ENCODE data around the gene BNIP2. TPM values are rescaled to one million over a fixed set of nuclear protein-coding genes. Genes with fewer than 3 reads are reported as not detected.
A peak's percentile ranks its signal among the peaks of the same experiment; 100 is the strongest.
"Not testable (repeated sequence)": the region's sequence is repeated elsewhere in the genome, so short reads cannot be mapped to it uniquely, and the experiment has no call there.

The BNIP2 gene, protein sequence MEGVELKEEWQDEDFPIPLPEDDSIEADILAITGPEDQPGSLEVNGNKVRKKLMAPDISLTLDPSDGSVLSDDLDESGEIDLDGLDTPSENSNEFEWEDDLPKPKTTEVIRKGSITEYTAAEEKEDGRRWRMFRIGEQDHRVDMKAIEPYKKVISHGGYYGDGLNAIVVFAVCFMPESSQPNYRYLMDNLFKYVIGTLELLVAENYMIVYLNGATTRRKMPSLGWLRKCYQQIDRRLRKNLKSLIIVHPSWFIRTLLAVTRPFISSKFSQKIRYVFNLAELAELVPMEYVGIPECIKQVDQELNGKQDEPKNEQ
- 38.0 and 66.2 TPM in 2 replicates for total RNA-seq (2014; rRNA removed; shearing (Covaris generic))

GRCh38 chr15:59688782-59689625 is at the start of gene BNIP2:
Gene BNIP2, minus strand, starts transcription at chr15:59689320. Its CDS starts 6,863 bp downstream, at chr15:59682457.
- DNase-seq (ENCODE audit: low spot score): peak; percentile 96
- in situ Hi-C loops (cut with HindIII; ENCODE audit: low sequenced_read_pairs): no loop called here

- in situ Hi-C loops (cut with HindIII; ENCODE audit: low sequenced_read_pairs): no loop called here
- DNase-seq (ENCODE audit: low spot score): no peak
Observed at GRCh38 chr15:59738676-59739075, 49.6 kb upstream of the BNIP2 start.

DNA sequence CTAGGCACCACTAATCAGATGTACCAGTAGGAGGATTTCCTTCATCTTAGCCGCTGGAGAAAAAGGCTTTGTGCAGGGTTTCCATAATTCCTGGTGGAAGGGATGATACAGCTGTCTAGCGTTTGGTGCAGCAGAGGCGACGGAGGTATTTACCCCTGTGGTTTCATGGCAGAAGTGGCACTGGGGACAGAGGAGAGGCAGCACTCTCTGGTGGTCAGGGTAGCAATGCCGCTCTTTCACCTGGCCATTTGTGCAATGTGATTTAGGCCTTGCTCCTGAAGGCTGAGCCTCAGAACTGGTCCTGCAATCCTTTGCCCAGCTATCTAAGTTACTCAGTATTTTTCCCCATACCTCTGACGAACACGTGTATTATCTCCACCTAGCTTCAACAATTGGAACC is 47.1 kb upstream of the BNIP2 start:
- in situ Hi-C loops (cut with HindIII; ENCODE audit: low sequenced_read_pairs): no loop called here
- DNase-seq (ENCODE audit: low spot score): no peak

DNA sequence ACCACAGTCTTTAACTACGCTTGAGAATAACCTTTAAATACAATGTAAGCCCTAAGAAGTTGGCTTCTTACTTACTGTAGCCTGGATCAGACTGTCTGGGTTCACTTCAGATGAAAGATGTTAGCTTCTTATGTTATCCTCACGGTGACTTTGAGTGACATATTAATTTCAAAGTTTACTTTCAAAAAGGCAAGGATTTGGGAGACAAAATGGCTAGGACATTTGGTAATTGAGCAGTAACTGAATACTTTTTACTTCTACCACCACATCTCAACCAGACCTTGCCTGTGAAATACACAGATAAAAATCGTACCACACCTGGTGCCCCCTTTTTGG is 36.0 kb upstream of the BNIP2 start:
- DNase-seq (ENCODE audit: low spot score): no peak
- in situ Hi-C loops (cut with HindIII; ENCODE audit: low sequenced_read_pairs): no loop called here

GRCh38 chr15:59723687-59724346 is 34.7 kb upstream of the BNIP2 start:
- in situ Hi-C loops (cut with HindIII; ENCODE audit: low sequenced_read_pairs): no loop called here
- DNase-seq (ENCODE audit: low spot score): no peak

DNA sequence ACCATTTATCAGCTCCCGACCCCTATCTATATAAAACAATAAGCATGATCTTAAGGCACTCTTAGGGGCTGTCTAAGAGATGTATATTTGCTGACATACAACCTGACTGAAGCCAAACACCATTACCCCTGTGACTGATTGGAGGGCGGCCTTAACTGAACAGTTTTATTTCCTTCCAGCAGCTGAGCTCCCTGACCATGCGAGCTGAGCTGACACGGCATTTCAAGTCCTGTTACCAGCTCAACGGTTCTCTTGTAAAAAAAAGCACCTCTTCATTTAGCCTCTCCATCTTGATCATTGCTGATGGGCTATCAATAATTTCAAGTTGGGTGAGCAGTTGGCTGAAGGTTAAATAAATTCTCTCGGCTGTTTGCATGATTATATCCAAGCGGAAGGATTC is 33.4 kb upstream of the BNIP2 start:
- in situ Hi-C loops (cut with HindIII; ENCODE audit: low sequenced_read_pairs): no loop called here
- DNase-seq (ENCODE audit: low spot score): no peak

DNA sequence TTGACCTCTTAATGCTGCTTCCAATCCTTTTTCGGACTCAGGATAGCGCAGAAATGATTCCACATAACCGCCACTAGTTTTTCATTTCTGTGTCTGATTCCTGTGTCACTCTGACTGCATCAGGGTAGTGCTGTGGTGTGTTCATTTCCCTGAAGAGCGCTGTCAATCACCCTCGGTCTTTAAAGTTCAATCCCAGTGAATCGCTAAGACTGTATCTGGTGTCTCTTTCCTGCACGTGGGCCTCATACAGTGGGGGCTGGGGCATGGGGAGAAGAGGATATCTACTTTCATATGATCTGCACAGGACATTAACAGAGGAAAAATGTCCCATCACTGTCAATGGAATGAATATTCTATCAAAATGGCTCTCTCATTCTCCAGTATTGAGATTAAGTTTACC is 32.9 kb upstream of the BNIP2 start:
- DNase-seq (ENCODE audit: low spot score): no peak
- in situ Hi-C loops (cut with HindIII; ENCODE audit: low sequenced_read_pairs): no loop called here

DNA sequence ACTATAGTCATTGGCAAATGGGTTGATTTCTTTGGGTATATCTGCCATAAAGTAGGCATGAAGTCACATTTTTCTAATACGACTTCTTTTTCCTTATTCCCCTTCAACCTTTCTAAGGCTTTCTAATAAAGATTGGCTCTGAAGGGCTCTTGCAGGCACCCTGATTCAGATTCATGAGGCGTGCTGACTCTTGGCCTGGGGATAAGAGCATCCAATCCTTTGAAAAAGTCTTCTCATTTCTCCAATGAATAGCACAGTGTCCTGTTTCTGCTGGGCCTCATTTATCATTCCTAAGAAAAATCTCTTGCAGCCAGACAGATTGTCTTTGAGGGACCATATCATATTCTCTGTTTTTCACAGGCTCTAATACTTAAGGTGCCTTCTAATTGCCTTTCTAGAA is 32.3 kb upstream of the BNIP2 start:
- DNase-seq (ENCODE audit: low spot score): no peak
- in situ Hi-C loops (cut with HindIII; ENCODE audit: low sequenced_read_pairs): no loop called here

DNA sequence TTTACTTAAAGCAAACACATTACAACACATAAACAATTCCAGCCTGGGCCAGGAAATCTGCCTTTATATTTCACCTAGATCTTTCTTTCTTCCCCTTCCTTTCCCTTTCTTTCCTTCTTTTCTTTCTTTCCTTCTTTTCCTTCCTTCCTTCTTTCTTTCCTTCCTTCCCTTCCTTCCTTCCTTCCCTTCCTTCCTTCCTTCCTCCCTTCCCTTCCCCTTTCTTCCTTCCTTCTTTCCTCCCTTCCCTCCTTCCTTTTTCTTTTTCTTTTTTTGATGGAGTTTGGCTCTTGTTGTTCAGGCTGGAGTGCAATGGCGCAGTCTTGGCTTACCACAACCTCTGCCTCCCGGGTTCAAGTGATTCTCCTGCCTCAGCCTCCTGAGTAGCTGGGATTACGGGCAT is 24.1 kb upstream of the BNIP2 start:
- in situ Hi-C loops (cut with HindIII; ENCODE audit: low sequenced_read_pairs): no loop called here
- DNase-seq (ENCODE audit: low spot score): no peak

GRCh38 chr15:59711451-59712243 is 22.5 kb upstream of the BNIP2 start:
- in situ Hi-C loops (cut with HindIII; ENCODE audit: low sequenced_read_pairs): no loop called here
- no peak for DNase-seq (ENCODE audit: low spot score)

DNA sequence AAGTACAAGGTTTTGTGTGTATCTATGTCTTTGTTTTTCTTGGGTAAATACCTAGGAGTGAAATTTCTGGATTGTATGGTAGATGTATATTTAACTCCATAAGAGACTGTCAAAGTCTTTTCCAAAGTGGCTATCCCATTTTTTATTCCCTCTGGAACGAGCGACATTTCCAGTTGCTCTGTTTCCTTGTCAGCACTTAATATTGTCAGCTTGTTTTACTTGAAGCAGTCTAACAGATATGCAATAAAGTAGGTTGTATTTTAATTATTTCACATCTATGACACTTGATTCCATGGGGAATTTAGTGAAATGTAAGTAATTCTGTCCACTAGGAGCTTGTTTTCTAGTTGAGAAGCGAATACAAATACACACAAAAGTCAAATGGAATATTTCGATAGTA is 18.5 kb upstream of the BNIP2 start:
- no peak for DNase-seq (ENCODE audit: low spot score)
- in situ Hi-C loops (cut with HindIII; ENCODE audit: low sequenced_read_pairs): no loop called here

DNA sequence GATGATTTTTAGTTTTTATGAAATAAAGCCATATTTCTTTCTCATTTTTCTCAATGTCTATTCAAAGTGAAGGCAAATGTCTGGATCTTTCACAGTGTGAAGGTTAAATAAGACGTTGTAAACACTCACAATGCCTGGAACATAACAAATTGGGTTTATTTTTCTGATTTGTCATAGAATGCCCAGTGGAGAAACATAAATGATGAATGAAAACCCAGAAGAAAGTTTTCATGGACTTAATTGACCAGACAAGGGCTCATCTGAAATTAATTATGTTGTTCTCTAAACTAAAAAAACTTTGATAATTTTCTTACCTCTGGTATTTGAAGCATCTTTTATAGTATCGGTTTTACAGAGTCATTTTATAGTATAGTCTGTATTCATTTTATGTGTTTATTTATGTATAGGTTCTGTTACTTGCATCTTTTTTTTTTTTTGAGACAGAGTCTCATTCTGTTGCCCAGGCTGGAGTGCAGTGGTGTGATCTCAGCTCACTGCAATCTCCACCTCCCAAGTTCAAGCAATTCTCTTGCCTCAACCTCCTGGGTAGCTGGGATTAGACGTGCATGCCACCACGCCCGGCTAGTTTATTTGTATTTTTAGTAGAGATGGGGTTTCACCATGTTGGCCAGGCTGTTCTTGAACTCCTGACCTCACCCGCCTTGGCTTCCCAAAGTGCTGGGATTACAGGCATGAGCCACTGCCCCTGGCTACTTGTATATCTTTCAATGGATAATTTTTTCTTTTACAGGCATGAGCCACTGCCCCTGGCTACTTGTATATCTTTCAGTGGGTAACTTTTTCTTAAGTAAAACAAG is 15.1 kb upstream of the BNIP2 start:
- in situ Hi-C loops (cut with HindIII; ENCODE audit: low sequenced_read_pairs): no loop called here
- DNase-seq (ENCODE audit: low spot score): no peak

- no peak for DNase-seq (ENCODE audit: low spot score)
- in situ Hi-C loops (cut with HindIII; ENCODE audit: low sequenced_read_pairs): no loop called here
Observed at GRCh38 chr15:59702351-59702750, 13.2 kb upstream of the BNIP2 start.

DNA sequence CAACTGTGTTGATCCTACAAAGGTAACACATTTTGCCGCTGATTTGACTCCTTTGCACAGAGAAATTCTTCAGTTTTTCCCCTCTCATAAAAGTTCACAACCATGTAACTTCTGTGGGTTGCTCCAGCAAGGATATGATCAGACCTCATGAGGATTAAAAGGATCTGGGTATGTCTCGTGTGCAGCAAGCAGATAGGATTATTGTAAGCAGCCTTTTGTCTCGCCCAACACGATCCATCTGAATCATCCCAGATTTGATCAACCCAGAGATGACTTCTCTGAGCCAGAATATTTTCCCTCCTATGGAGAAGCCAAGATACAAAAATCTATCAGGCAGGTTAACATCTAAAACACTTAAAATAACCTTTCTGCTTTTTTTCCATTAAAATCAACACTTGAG is 12.8 kb upstream of the BNIP2 start:
- DNase-seq (ENCODE audit: low spot score): no peak
- in situ Hi-C loops (cut with HindIII; ENCODE audit: low sequenced_read_pairs): no loop called here

DNA sequence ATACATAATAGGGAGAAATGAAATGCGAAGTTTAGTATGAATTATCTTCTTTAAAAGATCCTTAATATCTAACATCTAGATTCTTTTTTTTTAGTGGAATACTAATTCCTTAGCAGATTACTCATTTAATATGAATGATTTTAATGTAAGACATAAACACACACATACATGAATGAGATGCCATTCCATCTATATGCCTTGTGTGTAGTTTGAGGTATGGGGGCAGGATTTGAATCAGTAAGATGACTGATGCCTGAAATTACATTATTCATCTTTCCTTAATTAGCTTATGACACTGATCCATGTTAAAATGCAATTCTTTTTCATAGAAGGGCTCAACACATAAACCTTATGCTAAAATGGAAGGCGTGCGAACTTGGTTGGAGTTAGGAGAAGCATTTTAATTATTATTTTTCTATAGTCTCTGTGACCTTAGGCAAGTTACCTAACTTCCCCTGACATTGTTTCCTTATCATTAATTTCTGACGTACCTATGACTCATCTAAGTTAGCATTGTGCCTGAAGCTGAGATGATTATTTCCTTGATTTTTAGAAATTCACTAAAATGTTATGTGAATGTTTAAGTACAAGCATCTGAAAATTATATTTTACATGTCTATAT is 10.8 kb upstream of the BNIP2 start:
- DNase-seq (ENCODE audit: low spot score): no peak
- in situ Hi-C loops (cut with HindIII; ENCODE audit: low sequenced_read_pairs): no loop called here

- in situ Hi-C loops (cut with HindIII; ENCODE audit: low sequenced_read_pairs); DNase-seq (ENCODE audit: low spot score): not testable (repeated sequence)
Observed at GRCh38 chr15:59698065-59698464, 8.9 kb upstream of the BNIP2 start.

GRCh38 chr15:59696332-59696731 is 7.2 kb upstream of the BNIP2 start:
- in situ Hi-C loops (cut with HindIII; ENCODE audit: low sequenced_read_pairs): no loop called here
- DNase-seq (ENCODE audit: low spot score): no peak

DNA sequence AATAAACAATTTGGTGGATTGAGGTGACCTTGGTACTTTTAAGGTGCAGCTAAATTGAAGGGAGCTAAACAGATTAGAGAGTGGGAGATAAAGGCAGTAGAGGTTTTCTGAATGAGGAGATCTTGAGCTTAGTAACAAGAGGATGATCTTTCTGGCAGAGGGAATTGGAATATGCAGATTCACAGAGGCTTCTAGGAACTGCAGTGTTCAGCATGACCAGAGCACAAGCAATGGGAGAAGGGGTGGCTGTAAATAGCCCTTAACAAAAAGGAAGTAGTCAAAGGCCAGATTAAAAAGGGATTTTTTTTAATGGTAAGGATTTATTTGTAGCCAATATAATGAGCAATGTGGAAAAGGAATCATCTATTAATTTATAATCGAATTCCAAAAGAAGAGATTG is 5.7 kb upstream of the BNIP2 start:
- DNase-seq (ENCODE audit: low spot score): no peak
- in situ Hi-C loops (cut with HindIII; ENCODE audit: low sequenced_read_pairs): no loop called here
